GM12801 (cell line): Measurements from ENCODE around the gene IQSEC1.

Source experiments
- CTCF ChIP-seq: IDR thresholded peaks from one replicate; pipeline ENCODE4 v1.5.1; 2011; ENCODE audit warnings: control low read depth; ENCODE audit not compliant: insufficient read length; ENCODE audit errors: extremely low read depth

Gene IQSEC1

GRCh38 chr3:12961007-12961696 lies 112.1 kb downstream of the IQSEC1 start:
- TF ChIP-seq CTCF, result no peak

- no peak for TF ChIP-seq CTCF
These were observed 112.7 kb downstream of the IQSEC1 start for GRCh38 chr3:12960497-12960896.

- TF ChIP-seq CTCF, result no peak
These were observed 113.3 kb downstream of the IQSEC1 start for GRCh38 chr3:12959838-12960378.

- no peak for TF ChIP-seq CTCF
These were observed 113.8 kb downstream of the IQSEC1 start for GRCh38 chr3:12959410-12959809.

GRCh38 chr3:12957824-12958792 lies 115.1 kb downstream of the IQSEC1 start:
- TF ChIP-seq CTCF, result no peak

- TF ChIP-seq CTCF, result no peak
These were observed 115.9 kb downstream of the IQSEC1 start for GRCh38 chr3:12957339-12957738.

- TF ChIP-seq CTCF, result no peak
These were observed 116.9 kb downstream of the IQSEC1 start for GRCh38 chr3:12956316-12956660.
